Ovary (tissue), 3 donors: ENCODE data around the gene ZNF236.

Source experiments
- POLR2A ChIP-seq: fragments of 450-650 bp; IDR thresholded peaks from one replicate; pipeline ENCODE4 v1.6.1; 2017; ENCODE audit warnings: antibody characterized with exemption, mild to moderate bottlenecking, moderate library complexity
- TF ChIP-seq, protein P1 (sequence below), 3 donors: fragments of 450-650 bp in 2 of 3; fragments of 200-600 bp in 1 of 3; IDR thresholded peaks; one replicate each; pipeline versions ENCODE4 v1.5.1 to v1.8.0; 2016 to 2022; ENCODE audit warnings: antibody characterized with exemption in 3 of 3, mild to moderate bottlenecking in 1 of 3
- donor health status: DM: no; HTN: no; CAD: no.

DNA sequence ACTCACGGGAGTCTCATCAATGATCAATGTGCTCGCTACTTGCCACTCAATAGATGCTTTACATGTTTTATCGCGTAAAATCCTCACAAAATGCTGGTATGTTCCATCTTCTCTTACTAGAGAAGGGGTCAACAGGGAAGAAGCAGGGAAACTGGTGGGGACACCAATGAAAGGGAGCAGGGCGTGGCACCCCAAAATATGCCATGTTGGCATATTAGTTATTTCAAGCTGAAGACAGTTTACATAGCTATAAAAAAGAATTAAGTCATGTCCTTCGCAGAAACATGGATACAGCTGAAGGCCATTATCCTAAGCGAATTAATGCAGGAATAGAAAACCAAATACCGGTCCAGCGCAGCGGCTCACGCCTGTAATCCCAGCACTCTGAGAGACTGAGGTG, 8.1 kb upstream of the ZNF236 start:
- TF ChIP-seq, protein P1, sequence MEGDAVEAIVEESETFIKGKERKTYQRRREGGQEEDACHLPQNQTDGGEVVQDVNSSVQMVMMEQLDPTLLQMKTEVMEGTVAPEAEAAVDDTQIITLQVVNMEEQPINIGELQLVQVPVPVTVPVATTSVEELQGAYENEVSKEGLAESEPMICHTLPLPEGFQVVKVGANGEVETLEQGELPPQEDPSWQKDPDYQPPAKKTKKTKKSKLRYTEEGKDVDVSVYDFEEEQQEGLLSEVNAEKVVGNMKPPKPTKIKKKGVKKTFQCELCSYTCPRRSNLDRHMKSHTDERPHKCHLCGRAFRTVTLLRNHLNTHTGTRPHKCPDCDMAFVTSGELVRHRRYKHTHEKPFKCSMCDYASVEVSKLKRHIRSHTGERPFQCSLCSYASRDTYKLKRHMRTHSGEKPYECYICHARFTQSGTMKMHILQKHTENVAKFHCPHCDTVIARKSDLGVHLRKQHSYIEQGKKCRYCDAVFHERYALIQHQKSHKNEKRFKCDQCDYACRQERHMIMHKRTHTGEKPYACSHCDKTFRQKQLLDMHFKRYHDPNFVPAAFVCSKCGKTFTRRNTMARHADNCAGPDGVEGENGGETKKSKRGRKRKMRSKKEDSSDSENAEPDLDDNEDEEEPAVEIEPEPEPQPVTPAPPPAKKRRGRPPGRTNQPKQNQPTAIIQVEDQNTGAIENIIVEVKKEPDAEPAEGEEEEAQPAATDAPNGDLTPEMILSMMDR (IDR thresholded peaks at IDR 0.05), result no peak
- no peak for TF ChIP-seq POLR2A
